ENCODE data around the gene SORCS1. TPM values are rescaled to one million over a fixed set of nuclear protein-coding genes. Genes with fewer than 3 reads are reported as not detected.

SORCS1 gene
- polyA plus RNA-seq, 1 experiment = 0.02 TPM

- H3K27ac ChIP-seq (ENCODE audit: low read depth, low read length) = no peak overlapping the region
- DNase-seq (ENCODE audit: low read depth, low spot score) = no peak
- H3K4me3 ChIP-seq (ENCODE audit: low read depth, low read length) = no peak overlapping the region
- POLR2A ChIA-PET = no interaction called here
- H3K9me3 ChIP-seq (ENCODE audit: control insufficient read depth, insufficient read depth, low read length) = peaks cover 21% of the 10 kb centered on the region
- TF ChIP-seq CTCF (IDR thresholded peaks at IDR 0.05; ENCODE audit: low read depth, low read length) = no peak
- no peaks in the 10 kb centered on the region for H3K27me3 ChIP-seq (ENCODE audit: control insufficient read depth, insufficient read depth, low read length)
- CTCF ChIA-PET = no interaction called here
These were observed 168.0 kb downstream of the SORCS1 start for GRCh38 chr10:106996510-106996909.

DNA sequence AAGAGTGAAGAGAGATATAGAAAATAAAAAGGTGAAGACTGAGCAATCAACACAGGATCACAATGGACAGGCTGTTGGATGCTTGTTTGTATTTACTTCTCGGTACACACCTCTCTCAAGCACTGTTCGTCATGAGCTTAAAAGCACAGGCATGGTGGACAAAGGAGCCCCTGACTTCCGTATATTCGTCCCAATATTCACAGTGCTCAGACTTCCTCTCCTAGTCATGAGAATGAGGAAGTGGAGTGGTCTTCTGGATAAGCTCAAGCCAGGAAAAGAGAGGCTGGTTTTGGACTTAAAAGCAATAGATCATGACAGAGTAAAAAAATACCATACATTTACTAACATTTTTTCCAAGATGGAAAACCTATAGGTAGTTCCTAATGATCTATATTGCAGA, 172.5 kb downstream of the SORCS1 start:
- POLR2A ChIA-PET = no interaction called here
- Histone ChIP-seq H3K9me3 (ENCODE audit: control insufficient read depth, insufficient read depth, low read length) (peaks cover 24% of the 10 kb centered on the region), H3K27me3 (ENCODE audit: control insufficient read depth, insufficient read depth, low read length) (no peaks in the 10 kb centered on the region), H3K27ac (ENCODE audit: low read depth, low read length) (no peak overlapping the region), H3K4me3 (ENCODE audit: low read depth, low read length) (no peak overlapping the region)
- CTCF ChIA-PET = no interaction called here
- no peak for DNase-seq (ENCODE audit: low read depth, low spot score)
- TF ChIP-seq CTCF (IDR thresholded peaks at IDR 0.05; ENCODE audit: low read depth, low read length) = no peak

GRCh38 chr10:106991091-106991490, 173.4 kb downstream of the SORCS1 start:
- TF ChIP-seq CTCF (IDR thresholded peaks at IDR 0.05; ENCODE audit: low read depth, low read length) = no peak
- H3K4me3 ChIP-seq (ENCODE audit: low read depth, low read length) = no peak overlapping the region
- no peaks in the 10 kb centered on the region for H3K27me3 ChIP-seq (ENCODE audit: control insufficient read depth, insufficient read depth, low read length)
- CTCF ChIA-PET = no interaction called here
- no peak overlapping the region for H3K27ac ChIP-seq (ENCODE audit: low read depth, low read length)
- peaks cover 24% of the 10 kb centered on the region for H3K9me3 ChIP-seq (ENCODE audit: control insufficient read depth, insufficient read depth, low read length)
- DNase-seq (ENCODE audit: low read depth, low spot score) = no peak
- POLR2A ChIA-PET = no interaction called here

DNA sequence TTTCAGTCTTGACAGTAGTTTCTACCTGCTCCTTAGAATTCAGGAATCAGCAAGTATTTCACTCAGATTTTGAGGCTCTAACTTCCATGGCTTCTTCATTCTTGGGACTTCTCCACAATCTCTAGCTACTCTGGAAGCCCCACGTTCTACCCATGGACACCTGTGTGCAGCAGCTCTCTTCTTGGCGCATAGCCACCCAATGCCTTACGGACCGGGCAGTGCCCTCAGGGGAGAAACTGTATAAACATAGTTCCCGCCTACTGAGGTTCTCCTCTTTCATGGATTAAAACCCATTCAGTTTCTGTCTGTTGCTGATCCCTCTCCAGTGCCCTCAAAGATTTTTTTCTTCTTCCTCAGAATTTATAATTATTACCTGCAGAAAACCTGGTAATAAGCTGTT, 177.1 kb downstream of the SORCS1 start:
- Histone ChIP-seq H3K27me3 (ENCODE audit: control insufficient read depth, insufficient read depth, low read length) (no peaks in the 10 kb centered on the region), H3K4me3 (ENCODE audit: low read depth, low read length) (no peak overlapping the region), H3K27ac (ENCODE audit: low read depth, low read length) (no peak overlapping the region), H3K9me3 (ENCODE audit: control insufficient read depth, insufficient read depth, low read length) (peaks cover 12% of the 10 kb centered on the region)
- DNase-seq (ENCODE audit: low read depth, low spot score) = no peak
- CTCF ChIA-PET = no interaction called here
- POLR2A ChIA-PET = no interaction called here
- no peak for TF ChIP-seq CTCF (IDR thresholded peaks at IDR 0.05; ENCODE audit: low read depth, low read length)

DNA sequence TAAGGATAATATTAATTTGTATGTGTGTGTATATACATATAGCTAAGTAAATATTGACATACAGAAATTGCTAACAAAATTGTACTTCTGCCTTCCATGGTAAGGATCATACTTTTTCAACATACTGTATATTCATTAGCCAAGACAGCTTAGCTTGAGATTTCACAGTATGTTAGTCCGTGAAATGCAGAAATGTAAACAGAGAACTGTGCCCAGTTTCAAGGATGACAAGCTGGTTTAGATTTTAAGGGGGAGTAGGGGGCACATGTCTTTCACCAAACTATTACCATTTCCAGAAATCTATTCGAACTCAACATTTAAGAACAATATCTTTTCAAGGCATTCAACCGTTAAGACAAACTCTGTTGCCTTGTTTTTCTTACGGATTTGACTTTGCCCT, 182.2 kb downstream of the SORCS1 start:
- no peak for DNase-seq (ENCODE audit: low read depth, low spot score)
- ChIA-PET CTCF (no interaction called here), POLR2A (no interaction called here)

More for the DNA sequence above, 182.2 kb downstream of the SORCS1 start:
- no peak for TF ChIP-seq CTCF (IDR thresholded peaks at IDR 0.05; ENCODE audit: low read depth, low read length)
- no peak overlapping the region for H3K27ac ChIP-seq (ENCODE audit: low read depth, low read length)
- H3K9me3 ChIP-seq (ENCODE audit: control insufficient read depth, insufficient read depth, low read length) = peaks cover 6% of the 10 kb centered on the region; the same call in 1 of the 2 replicates
- H3K4me3 ChIP-seq (ENCODE audit: low read depth, low read length) = no peak overlapping the region
- H3K27me3 ChIP-seq (ENCODE audit: control insufficient read depth, insufficient read depth, low read length) = no peaks in the 10 kb centered on the region

Data from AG04450 (cell line).